Tongue (tissue), 2 donors: Measurements from ENCODE around the gene HMHB1. TPM values are rescaled to one million over a fixed set of nuclear protein-coding genes. Genes with fewer than 3 reads are reported as not detected.

ENCODE experiments used
- DNase-seq: peaks from one replicate; pipeline ENCODE4 v3.0.0-alpha.2; 2015
- total RNA-seq: library from RNA; depleted of rRNA; stranded (reverse); fragments of >200 nt; gene quantifications from one replicate; pipeline ENCODE4 v1.2.3, GENCODE V29; 2014

HMHB1 gene
- not detected for total RNA-seq

GRCh38 chr5:143812085-143812705 lies at the start of gene HMHB1:
TSS of gene HMHB1 (plus strand) at chr5:143812161.
- peak; percentile 64 for DNase-seq

DNA sequence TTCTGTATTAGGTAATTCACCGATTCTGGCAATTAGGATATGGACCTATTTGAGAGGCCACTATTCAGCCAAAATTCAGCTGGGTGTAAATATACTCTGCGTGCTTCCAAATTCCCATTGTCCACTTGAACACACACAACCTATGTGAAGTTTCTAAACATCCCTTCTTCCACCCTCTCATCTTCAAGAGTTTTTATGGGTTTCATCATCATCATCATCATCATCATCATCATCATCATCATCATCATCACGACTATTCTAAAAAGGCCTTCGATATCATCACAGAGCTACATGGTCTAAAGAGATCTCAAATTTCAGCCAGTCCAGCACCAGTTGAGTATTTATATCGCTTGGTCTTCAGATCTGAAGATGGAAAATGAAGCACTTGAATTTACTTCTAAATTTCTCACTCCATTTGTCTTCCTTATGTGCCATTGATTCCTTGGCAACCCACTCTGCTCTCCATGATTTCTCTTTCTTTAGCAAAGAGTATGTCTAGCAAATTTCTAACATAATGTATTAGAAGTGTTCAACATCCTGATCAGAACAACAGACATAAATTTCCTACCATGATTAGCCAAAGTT lies 49.2 kb upstream of the HMHB1 start:
- no peak for DNase-seq

DNA sequence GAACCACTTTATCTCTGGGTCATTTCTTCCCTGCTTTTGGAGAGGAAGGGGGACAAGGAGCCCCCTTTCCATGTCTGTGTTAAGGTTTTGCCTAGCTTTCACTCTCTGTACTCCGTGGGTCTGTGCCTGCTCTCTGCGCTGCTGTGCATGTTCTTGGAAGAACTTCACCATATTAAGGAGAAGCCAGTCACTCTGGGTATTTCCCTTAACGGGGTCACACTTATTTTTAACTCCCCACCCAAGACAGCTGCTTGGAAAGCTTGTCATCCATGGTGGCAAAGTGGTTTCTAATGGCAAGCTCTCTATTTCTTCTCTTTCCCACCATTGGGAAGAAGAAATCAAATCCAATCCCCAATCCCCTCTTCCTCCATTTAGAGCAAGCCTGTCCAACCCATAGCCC lies 44.8 kb upstream of the HMHB1 start:
- peak; percentile 15 for DNase-seq

DNA sequence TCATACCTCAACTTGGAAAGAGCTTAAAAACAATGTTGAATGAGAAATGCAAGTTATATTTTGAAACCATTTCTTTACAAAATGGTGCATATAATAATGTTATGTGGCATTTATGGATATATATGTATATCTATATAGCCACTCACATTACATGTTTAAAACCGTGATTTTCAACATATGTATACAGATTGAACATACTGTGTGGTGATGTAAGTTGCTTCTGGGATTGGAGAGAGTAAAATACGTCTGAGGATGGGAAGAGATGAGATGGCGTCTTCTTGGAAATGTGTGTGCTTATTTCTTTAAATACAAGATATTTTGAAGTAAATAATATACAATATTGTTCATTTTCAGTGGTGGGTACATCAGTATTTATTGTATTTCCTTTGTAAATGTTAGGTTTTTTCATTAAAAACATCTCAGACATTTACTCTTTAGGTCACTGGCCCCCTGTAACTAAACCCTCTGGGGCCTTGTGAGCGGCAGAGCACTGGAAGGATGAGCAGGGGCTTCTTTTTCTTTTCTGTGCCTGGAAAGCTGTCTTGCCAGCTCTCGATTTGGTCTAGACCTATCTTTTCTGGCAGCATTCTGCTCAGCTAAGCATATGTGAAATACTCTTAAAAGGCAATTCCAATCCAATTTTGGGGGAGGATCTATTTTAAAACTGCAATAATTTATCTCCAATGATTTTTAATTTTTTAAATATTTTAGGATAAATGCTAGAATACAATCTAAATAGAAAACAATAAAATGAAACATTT lies 42.8 kb upstream of the HMHB1 start:
- no peak for DNase-seq

GRCh38 chr5:143770450-143770849 lies 41.5 kb upstream of the HMHB1 start:
- no peak for DNase-seq

- peak; percentile 39 for DNase-seq
These were observed 40.8 kb upstream of the HMHB1 start for GRCh38 chr5:143771189-143771588.

DNA sequence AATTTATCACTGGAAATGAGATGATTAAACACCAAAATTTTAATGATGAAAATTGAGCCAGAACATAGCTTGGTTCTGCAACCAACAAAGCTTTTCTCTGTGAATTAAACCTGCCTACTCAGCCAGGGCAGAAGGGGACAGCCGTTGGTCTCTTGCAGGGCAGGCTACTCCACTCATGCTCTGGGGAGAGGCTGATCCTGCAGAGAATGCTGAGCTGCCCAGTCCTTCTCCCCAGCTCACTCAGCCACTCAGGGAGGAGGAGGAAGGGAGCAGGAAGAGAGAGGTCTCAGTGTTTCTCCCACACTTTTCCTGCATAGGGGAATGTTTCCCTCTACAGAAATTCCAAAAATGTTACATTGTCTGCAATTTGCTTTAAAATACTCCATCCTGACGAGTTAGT lies 40.4 kb upstream of the HMHB1 start:
- DNase-seq = peak; percentile 8

GRCh38 chr5:143772621-143773020 lies 39.3 kb upstream of the HMHB1 start:
- no peak for DNase-seq

DNA sequence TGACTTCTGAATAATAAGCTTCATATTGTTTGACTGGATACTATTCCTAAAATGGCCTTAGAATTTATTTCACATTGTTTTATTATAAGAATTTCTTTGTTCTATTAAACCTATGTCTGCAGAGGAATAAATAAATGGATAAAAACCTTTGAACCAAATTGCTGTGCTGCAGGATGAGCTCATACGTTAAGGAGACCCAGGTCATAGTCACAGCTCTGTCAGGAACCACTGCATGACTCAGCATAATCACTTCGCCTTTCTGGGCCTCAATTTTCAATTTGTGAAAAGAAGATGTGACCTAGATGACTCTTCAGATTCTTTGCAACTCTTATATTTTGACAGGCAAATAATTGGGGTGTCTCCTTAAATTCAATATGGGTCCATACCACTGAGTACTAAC lies 36.7 kb upstream of the HMHB1 start:
- no peak for DNase-seq

DNA sequence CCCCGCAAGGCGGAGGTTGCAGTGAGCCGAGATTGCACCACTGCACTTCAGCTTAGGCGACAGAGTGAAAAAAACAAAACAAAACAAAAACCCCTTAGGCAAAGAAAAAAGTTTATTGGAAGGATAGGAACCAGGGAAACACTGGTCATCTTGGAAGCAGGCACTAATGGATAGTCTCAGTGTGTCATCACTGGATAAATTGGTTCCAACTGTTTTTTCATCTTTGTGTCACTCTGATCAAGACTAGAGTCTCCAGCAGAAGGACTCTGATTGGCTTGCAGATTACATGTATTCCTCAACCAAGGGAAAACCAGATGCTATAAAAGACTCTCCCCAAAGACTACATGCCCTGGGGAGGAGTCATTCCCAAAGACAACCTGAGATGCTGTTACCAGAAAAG lies 35.0 kb upstream of the HMHB1 start:
- DNase-seq = no peak

DNA sequence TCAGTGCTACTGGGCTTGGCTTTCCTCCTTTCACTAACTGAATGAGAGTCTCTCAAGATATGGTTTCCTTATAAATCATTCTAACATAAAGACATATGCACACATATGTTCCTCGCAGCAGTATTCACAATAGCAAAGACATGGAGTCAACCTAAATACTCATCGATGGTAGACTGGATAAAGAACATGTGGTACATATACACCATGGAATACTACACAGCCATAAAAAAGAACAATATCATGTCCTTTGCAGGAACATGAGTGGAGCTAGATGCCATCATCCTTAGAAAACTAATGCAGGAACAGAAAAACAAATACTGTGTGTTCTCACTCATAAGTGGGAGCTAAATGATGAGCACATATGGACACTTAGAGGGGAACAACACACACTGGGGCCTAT lies 32.5 kb upstream of the HMHB1 start:
- no peak for DNase-seq

- DNase-seq = no peak
These were observed 29.9 kb upstream of the HMHB1 start for GRCh38 chr5:143781993-143782520.

DNA sequence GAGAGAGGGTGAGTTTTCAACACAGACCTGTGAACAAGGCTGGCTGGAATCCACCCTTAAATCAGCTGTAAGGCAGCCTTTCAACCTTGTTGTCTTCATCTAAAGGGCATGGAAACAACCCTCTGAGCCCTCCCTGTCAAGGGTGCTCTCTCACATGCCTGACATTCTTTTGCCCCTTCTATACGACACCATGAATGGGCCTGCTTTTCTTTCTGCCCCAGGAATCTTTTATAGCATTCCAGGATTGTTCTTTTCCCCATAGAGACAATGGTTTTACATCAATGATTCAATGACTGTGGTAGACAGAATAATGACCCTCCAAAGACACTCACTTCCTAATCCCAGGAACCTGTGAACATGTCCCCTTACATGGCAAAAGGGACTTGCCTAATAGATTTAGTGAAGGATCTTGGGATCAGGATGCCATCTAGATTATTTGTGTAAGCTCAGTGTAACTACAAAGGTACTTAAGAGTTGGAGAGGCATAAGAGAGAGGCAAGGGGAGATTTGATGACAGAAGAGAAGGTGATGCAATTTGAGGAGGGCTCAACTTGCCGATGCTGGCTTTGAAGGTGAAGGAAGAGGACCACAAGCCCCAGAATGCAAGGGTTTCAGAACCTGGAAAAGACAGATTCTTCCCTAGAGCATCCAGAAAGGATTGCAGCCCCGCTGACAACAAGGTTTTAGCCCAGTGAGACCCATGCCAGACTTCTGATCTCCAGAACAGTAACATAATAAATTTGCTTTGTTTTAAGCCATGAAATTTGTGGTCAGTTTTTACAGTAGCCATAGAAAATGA lies 29.2 kb upstream of the HMHB1 start:
- no peak for DNase-seq

DNA sequence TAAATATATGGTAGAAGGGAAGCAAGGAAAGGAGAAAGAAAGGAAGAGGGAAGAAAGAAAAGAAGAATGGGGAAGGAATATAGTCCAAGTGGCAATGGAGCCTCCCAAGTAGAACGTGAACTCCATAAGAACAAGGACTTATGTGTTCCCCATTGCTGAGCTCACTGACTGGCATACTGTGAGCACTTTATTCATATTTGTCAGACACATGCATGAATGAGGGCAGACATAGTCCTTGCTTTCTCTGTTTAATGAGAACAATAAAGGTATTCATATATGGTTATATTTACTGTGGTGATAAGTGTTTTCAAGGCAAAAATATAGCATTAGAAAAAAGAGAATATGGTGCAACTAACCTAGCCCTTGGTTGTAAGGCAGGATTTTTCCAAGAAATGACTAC lies 23.6 kb upstream of the HMHB1 start:
- no peak for DNase-seq

DNA sequence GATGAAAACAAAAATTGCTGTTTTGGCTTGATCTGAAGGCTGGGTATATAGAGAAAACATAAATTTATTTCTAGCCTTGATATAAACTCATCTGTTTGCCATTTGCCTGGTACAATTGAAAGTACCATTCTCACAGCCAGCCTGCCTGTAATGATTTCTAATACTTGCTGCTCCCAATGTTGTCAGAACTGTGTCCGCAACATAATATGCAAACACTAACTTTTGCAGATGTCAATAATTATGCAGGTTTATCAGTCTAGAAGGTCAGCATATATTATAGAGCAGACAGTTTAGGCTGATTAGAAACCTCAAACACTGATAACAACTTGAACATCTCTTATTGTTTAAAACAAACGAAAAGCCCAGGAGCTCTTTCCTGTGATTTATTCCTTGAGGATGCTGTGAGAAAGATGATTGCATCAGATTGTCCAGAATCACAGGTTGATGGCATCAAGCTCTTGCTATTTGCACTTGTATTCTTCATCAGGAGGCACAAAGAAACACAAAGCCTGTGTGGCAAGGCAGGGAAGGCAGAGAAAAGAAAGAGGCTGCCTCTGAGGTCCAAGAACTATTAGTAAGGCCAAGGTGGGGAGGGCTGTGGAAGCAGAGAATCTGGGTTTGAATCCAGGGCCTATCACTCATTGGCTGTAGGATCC lies 21.4 kb upstream of the HMHB1 start:
- DNase-seq = no peak

DNA sequence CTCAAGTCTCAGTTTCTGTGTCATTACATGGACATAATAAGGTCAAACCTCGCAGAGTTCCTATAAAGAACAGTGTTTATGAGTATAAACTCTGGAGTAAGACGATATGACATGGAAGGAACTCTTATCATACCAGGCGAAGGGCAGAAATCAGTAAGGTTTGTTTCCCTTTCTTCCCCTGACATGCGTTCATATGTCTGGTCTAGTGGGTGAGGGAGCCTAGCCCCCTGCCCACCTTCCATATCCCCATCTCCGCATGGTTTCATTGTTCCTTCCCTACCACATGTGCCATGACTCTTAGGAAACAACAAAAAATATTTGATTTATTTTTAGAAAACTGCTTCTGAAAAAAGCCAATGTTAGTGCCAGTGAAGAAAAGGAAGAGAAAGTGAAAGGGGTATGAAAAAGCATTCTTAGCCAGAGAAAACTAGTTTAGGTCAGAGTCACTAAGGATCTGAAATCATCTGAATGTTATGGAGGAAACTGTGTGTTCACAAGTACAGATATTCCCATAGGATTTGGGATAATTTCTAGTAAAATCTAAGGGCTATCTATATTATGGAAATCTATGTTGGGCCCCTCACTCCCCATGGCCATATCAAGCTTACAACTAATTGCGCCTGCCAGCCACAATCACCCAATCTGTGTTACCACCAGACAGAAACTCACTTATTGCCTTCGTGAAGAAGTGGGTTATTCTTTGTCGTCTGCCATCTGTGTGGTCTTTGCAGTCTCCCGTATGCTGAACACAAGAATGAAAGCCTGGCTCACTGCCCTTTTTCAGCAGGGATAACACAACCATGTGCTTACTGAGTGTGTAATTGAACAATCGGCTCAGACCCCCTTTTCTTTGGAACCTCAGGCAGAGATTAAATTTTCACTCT lies 19.9 kb upstream of the HMHB1 start:
- peak; percentile 80 for DNase-seq

DNA sequence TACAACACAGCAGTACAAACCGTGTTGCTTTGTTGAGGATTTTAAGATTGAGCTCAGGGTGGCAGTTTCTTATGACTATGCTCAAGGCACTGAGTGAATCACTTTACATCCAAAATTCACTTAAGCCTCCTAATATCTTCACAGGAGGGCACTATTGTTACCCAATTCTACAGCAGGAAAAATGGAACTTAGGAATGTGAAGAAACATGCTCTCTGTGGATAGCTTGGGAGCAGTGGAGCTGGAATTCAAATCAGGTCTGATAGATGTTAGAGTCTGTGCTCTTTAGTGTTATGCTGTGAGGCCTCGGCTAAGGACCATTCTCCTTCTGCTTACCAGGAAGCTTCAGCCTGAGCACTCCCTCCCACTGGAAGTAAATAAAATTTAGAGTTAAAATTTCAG lies 18.7 kb upstream of the HMHB1 start:
- no peak for DNase-seq

GRCh38 chr5:143796125-143796524 lies 15.8 kb upstream of the HMHB1 start:
- DNase-seq = no peak

- DNase-seq = no peak
These were observed 15.2 kb upstream of the HMHB1 start for GRCh38 chr5:143796753-143797152.

- peak; percentile 37 for DNase-seq
These were observed 11.2 kb upstream of the HMHB1 start for GRCh38 chr5:143800715-143801114.
